NCI-H2107 treated with DMSO at 0.1 percent for 48 hours (cell line): ENCODE measurements around the gene TWIST2.

Source experiments
- DNase-seq: peaks from one replicate; lab custom pipeline; 2025; ENCODE audit not compliant: unreplicated experiment; lab: John Stamatoyannopoulos, UW

Gene TWIST2

DNA sequence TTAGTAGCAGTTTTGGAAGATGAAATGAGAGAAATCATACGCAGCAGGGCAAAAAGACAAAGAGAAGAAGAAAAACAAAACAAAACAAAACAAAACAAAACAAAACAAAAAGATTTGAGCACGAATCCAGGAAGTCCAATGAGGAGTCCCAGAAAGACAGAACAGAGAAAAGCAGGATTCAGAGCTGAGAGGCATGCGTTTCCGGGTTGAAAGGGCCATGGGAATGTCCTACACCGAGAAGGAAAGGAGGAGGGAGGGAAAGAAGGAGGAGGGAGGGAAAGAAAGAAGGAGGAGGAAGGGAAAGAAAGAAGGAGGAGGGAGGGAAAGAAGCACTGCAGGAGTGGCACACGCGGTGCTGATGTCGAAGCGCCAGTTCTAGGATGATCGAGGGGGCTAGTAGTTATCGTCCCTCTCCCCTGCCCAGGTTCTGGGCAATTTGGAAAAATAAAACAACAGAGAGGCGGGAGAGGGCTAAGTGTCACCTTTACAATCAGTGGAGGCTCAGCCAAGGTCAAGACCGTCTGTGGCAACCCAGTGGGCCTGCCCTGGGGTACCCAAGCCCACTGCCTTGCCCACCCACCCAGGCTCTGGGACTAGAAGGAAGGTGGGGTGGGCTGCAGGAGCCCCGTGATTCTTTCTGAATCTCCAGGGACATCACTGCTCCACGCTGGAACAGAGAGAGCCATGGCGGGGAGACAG, 68.4 kb downstream of the TWIST2 start:
- no peak for DNase-seq

DNA sequence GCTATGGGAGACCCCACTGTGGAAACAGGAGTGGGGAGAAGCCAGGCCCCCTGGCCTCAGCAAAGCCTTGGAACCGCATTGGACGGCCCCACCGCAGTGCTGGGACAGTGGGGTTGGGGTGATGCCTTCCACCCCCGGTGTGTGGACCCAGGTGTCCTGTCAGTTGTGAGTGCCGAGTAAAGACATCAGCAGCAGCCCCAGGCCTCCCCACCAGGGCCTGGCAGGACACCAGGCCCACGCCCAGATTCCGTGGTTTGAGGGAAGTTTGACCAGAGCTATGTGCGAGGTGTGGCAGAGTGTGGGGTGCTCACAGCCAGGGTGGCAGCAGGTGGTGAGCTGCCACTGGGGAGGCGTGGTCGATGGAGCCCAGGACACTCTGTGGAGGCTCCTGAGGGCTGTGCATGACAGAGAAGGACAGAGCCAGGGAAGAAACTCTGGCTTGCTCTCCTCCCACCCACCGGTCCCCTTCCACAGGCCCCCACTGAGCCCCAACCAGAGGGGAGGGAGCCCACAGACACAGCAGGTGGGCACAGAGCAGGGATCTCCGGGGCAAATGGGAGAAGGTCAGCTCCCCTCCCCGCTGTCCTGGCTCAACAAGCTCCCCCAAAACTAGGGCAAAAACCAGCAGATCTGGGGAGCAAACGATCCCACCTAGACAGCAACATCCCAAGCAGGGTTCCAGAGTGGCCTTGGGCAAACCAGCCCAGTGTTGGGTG, 69.1 kb downstream of the TWIST2 start:
- no peak for DNase-seq

DNA sequence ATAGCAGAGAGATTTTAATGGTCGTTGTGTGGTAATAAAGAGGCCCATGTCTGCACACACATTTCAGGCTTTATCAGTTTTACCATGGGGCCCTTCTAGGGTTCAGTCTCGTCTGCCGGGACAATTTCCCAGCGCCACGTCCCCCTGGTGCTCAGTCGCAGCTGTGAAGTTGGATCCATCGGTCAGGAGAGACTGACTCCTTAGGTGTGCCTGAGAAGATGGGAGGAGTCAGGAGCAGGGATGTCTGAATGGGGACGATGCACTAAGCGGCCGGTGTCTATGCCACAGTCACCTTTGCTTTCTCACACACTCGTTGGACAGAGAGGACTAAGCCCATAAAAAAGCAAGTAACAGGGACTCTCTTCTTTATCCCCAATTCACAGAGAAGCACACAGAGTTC, 71.4 kb downstream of the TWIST2 start:
- DNase-seq = no peak

DNA sequence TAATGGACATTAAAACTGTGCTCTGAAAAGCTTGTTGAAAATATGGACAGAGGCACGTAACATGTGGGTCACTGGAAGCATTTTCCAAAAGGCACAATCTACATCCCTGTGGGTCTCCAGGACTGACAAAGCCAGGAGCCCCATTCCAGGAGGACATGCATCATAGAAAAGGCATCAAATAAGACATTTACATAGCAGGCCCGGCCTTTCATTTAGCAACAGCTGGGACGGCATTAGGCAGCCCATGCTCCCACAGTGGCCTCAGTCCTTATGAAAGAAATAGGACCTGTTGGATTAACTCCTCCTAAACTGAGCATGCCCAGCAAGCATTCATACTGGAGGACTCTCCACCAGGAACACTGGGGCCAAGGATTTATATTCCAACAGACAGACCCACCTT, 72.2 kb downstream of the TWIST2 start:
- DNase-seq = no peak

DNA sequence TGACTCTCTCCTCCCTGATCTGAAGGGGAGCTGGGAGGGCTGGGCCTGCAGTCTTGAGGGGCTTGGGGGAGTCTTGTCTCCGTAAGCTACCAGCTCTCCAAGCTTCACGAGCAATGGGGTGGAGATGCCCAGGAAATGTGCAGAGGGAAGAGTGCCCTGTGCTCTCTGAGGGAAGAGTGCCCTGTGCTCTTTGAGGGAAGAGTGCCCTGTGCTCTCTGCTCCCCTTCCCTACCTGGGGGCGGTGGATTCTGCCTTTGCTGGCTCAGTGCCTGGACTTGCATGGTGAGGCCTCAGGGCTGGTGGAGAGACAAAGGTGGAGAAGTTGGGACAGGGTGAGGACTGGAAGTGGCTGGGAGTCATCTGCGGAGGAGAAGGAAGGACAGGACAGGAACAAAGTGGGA, 72.7 kb downstream of the TWIST2 start:
- no peak for DNase-seq

DNA sequence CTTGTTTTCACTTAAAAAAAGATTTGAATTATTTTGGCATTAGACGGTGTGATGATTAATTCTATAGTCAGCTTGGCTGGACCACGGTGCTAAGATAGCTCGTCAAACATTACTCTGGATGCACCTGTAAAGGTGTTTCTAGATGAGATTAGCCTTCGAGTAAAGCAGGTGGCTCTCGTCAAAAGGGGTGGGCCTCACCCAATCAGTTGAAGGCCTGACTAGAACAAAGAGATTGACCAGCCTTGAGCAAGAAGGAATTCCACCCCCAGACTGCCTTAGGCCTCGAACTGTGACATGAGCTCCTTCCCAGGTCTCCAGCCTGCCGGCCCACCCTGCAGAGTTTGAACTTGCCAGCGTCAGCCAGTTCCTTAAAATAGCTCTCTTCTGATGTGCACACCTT, 73.4 kb downstream of the TWIST2 start:
- no peak for DNase-seq

DNA sequence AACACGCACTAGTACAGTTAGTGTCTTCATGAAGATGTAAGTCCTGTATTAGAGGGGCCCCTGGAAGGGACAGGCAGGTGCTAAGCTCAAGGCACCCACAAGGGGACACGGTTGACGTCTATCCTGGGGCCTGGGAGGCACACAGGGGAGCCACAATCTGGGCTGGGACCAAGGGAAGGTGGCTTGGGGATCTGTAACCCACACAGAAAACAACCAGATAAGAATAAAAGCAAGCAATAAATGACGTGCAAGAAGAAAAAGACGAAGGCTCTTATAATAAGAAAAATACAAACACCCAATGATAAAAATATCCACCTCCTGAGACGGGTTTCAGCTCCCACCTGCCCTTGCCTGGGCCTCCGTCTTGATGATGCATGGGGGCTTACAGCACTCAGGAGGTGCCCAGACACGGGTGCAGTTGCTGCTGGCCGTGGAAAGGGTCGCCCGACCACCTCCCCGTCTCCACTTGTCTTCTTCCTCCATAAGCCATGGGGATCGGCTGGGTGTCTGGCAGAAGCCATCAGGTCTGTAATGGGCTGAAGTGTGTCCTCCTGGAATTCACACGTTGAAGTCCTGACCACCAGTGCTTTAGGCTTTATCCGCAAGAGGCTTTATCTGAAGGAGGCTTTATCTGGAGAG, 73.9 kb downstream of the TWIST2 start:
- no peak for DNase-seq

DNA sequence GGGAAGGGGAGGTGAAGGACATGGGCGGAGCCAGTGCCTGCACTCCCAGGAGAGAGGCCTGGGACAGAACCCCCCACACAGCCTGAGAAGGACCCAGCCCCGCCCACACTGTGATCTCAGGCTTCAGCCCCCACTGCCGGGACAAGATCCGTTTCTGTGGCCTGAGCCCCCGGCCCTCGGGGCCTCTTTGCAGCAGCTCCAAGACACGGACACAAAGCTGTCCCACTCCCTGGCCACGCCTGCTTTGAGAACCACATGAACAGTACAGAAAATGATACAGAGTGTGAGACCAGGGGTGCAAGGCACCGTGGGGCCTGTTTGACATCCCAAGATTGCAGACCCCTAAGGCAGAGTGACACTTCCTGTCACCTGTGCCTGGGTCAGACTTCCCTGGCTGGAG, 74.5 kb downstream of the TWIST2 start:
- DNase-seq = no peak

DNA sequence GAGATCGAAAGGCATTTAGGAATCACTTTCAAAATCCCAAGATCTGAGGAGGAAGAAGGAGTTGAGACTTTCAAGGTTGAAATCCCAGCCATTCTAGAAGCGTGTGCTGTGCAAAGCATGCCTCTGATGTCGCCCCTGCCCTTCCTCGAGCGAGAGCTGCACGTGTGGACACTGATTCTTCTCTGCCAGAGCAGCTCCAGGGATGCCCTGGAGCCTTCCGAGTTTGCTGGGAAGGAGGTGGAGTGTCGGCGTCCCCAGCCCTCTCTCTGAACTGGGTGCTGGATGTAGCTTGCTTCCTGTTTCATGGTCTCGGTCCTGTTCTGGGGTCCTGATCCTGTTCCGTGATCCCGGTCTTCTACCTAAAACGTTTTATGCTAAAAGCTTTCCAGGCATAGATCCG, 76.1 kb downstream of the TWIST2 start:
- no peak for DNase-seq

DNA sequence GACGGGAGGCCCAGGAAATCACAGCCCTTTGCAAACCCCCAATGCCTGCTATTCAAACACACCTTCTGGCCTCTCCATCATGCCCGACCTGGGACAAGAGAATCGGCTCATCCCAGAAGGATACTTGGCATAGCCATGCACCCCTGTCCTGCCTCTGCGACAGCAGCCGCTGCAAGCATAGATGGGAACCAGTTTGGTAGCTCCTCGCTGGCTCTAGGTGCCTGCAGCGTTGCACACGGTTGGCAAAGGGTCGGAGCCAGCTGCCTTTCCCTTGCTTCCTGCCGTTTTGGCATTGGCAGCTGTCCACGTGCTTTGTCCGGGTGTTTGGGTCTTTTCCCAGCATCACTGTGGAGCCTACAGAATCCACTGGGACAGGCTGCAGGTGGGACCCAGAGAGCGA, 76.9 kb downstream of the TWIST2 start:
- DNase-seq = no peak

DNA sequence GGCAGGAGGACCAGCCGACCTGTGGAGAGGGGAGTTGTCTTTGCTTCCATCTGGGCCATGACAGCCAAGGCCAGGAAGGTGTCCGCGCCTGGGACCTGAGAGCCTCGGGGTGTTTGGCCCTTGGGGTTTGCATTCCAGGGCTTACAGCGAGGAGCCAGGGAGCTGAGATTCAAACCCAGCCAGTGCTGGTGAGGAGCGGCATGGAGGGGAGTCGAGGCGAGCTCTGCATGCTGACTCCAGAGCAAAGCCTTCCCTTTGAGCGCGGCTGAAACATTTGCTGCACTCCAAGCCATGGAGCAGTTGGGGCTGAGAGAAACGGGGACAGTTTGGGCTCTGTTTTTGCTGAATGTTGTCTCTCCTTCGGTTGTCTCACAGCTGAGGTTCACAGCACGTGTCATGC, 77.4 kb downstream of the TWIST2 start:
- no peak for DNase-seq

DNA sequence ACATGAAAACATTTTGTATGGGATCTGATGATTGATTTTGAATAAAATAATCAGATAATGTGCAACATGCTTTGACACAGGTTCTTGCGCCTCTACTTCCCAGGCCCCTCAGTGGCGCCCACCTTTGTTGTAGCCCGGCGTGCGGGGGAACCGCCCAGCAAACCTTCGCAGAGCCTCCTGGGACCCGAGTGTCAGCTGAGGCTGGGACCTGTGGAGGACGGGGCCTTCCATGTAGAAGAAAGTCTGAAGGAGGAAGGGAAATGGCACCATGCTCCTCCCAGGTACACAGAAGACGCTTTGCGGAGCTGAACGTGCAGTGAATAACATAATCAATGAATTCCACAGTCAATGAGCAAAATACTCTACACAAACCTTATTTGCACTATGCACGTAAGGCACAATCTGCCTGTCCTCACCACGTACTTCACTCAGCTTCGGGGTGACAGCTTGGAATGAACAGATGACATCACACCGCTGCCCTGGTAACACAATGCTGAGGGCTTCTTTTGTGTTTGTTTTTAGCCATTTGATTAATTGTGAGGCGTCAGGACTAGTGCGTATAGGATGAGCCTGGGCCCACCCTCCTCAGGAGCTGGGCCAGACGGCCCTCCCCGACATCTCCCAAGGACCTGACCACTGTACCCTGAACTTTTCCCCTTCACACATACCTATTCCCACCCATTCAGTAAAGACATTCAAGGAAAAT, 78.1 kb downstream of the TWIST2 start:
- no peak for DNase-seq

DNA sequence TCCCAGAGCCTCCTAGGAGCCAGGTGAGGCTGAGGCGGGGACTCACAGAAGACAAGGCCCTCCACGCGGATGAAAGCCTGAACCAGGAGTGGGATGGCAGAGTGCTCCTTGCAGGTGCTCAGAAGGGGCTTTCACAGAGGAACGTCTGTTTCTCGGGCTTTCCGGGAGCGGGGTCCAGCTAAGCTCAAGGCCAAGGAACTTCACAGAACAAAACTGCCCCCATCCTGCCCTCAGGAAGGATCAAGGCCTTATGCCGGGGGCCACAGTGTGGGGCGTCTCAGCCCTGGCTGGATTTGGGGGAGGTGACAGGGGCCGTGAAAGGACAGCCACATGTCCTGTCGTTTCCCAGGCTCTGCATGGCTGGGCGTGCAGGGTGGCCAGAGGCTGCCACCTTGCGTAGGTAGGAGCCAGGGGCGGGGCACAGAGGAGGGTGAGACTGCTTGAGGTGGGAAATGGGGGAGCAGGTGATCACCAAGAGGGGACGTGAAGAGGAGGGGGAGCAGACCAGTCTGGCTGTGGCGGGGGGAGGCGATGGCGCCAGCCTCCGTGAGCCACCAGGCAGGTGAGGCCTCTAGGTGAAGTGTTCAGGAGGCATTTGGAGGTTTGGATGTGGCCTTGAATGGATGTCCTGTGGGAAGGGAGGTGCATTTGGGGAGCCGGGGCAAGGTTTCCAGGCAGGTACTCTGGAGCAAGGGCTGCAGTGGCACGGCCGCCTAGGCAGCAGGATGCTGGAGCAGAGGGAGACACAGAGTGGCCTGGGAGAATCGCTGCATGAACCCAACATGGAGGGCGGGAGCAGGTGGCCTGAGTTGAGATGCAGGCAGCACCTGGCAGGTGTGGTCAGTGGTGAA, 79.1 kb downstream of the TWIST2 start:
- no peak for DNase-seq

DNA sequence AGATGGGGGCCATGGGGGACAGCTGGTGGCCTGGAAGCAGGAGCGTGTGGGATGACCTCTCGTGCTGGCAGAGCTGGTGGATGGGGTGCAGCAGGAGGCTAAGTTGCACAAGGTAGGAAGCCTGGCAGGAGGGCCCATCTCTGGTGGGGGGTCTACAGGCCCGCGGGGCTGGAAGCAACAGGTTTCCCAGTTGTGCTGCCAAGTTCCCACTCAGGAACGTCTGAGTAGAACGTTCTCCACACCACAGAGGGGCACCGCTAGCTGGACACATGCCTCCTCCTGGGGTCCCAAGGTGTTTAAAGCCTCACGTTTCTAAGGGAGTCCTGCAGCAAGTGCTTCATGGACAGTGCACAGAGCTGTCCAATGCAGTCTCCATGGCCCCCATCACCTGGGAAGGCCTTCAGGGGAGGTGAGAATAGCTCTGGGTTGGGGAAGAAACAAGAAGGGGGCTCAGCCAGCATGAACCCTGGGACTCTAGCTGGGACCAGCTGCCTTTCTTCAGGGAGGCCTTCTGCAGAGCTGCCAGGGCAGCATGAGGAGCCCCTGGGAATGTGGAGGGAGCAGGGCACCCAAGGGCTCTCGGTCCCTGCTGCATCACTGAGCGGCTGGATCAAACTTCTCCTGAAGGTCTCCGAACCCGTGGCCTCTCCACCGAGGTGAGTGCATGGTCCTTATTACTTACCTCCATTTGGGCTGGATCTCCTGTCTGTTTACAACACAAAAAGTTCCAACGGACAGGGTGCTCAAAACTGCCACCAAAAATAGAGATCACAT, 80.0 kb downstream of the TWIST2 start:
- DNase-seq = no peak

DNA sequence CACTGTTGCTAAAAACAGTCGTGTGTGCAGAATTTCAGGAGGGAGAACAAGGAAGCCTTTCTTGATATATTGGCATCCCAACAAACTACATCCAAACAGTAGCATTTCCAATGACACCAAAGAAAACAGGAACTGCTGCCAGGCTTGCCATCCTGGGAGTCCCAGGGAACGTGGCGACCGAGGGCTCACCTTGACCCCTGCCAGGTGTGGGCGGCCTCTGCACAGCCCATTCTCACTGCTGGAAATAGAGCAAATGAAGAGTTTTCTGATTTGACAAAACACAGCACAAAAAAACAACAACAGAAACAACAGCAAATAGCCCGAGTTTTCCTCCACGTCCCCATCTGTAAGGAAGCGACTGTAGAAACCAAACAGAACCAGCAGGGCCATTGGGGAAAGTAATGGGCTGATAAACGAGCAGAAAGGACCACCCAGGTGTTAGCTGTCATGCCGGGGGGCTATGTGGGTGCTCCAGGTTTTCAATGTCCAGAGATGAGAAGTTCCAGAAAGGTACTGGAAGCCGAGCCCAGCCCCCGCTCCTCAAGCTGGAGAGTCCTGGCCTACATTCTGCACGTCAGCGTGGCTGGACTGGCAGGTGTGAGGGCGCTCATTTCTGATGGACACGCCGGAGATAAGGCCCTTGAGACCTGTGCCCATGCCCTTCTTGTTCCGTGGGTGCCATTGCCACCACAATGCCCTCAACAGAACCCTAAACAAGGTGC, 80.8 kb downstream of the TWIST2 start:
- DNase-seq = no peak

DNA sequence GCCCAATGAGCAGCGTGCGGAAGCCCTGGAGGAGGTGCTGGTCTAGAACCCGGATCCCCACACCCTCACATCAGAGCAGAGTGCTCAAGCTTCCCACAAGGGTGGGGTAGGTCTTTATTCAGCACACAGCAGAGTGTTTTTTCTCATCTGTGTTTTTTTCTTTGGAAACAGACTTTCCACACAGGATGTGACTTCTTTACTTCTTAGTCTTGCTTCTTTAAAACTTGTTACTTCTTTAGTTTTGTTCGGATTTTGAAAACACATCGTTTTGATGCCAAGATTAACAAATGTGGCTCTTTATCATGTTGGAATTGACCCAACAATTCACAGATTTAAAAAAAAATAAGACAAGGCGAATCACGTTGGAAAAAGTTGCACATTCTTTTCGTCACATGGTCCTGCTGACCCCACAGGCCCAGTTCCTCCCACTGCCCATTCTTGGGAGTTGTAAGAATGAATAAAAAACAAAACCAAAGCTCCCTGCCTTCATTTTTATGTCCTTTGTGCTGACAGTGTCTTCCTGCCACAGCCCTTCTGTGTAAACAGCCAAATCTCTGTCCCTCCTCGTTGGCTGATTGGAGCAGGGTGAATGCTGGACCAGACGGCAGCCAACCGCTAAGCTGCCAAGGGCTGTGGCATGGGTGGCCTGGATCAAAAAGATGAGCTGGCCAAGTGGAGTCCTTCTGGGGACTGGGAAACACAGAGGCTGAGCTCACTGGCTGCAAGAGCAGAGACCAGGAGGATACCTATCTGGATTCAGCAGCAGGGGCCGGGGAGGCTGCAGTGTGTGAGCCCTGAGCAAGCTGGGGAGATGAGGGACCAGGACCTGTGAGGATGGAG, 81.6 kb downstream of the TWIST2 start:
- no peak for DNase-seq

DNA sequence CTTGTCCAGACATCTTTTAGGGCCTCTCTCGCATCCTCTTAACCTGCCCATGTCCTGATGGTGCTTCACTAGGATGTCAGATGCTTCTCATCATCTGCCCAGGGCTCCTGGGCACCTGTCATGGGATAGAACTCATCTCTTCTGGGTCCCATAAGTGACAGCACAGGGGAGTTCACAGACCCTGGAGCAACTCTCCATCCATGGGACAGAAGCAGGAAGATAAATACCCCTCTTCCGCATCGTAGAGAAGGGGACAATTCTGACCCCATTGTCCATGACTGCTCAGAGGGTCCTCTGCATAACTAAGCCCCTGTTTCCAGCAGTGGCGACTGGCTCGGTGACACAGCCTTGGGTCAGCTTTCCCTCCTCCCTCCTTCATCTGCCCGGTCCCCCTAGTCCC, 82.3 kb downstream of the TWIST2 start:
- DNase-seq = no peak

DNA sequence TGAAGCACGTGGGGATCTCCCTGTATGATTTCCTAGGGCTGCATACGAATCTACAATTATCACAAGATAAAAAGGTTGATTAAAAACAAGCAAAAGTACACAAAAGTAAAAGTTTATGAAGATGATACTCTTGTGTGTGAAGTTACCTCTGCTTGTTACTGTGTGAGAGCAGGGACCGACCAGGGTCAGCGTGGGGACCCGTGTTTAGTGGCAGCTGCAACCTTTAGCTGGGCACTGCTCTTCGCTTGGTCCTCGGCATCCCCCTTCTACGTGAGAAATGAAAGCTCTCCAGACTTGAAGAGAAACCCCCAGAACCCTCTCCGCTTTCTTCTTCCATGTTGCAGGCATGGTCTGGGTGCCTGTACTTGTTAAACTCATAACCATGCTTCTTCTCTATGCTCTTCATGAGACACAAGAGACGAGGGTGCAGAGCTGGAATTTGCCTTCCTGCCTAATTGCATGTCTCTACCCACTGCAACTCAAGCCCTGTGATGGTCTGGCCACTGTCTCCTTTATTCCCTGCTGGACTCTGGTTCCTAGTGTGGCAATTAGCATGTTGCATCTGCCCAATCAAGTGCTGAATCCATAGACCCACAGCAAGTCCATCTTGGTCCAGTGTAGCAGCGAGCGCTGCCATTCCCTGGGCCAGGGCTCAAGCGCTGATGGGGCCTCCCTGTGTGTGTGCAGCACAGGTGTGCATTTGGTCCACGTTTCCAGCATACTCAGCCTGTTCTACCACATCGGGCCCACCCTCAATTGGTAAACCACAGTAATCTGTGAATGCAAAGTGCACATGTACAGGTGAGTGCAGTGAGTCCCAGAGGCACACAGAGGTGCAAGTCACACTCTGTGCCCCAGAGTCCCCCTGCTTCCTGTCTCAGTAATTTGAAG, 88.5 kb downstream of the TWIST2 start:
- no peak for DNase-seq
